C4-2B (cell line): Measurements from ENCODE around the gene MROH2B.

Source experiments
- CTCF ChIP-seq: fragments of 450-650 bp; conservative IDR thresholded peaks from 2 replicates; pipeline ENCODE4 v1.5.1; 2017; ENCODE audit warnings: mild to moderate bottlenecking
- ZFX ChIP-seq: fragments of 450-650 bp; IDR thresholded peaks from 2 replicates; pipeline ENCODE4 v1.6.1; 2017

DNA sequence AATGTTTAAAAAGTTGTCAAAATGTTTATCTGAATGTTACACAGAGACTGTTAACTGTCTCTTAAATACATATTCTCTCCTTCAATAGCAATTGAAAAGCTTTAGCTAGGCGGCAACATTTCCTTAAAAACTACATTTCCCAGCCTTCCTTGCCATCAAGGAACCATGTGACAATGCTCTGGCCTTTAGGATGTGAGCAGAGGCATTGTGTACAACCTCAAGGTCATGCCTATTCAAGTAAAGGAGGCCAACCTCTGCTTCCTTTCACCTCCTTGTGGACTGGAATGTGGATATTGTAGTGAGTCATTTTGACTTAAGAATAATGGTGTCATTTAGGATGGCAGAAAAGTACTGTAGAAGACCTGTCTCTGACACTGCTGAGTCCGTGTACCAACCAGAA is 23.7 kb upstream of the MROH2B start:
- TF ChIP-seq CTCF = no peak
- TF ChIP-seq ZFX = no peak
